Common myeloid progenitor, CD34-positive (primary cell): ENCODE results near the gene CYP4F12.
"Not testable (repeated sequence)": the region's sequence is repeated elsewhere in the genome, so short reads cannot be mapped to it uniquely, and the experiment has no call there.

Experiments
- CTCF ChIA-PET: fragments of 350-600 bp; sonication (Branson Sonifier 250); formaldehyde crosslinking; loops from one replicate; lab custom pipeline; 2021; ENCODE audit warnings: antibody characterized with exemption; lab: Charles Lee
- POLR2A ChIA-PET: fragments of 350-600 bp; sonication (Branson Sonifier 250); formaldehyde crosslinking; loops from one replicate; lab custom pipeline; 2021; ENCODE audit warnings: antibody characterized with exemption; lab: Charles Lee
- DNase-seq, 3 donors: peaks; one replicate each; pipeline versions ENCODE4 v3.0.0 to v3.0.0-alpha.2; 2013
- H3K27ac ChIP-seq, 2 experiments: 1 replicate in 1 of 2; 2 replicates in 1 of 2; pipeline ENCODE4 v1.7.0; 2013; ENCODE audit warnings: inconsistent platforms in 2 of 2, low read length in 2 of 2, mild to moderate bottlenecking in 2 of 2, low read depth in 1 of 2, moderate library complexity in 1 of 2; ENCODE audit not compliant: severe bottlenecking in 2 of 2, insufficient read depth in 1 of 2, poor library complexity in 1 of 2
- H3K27me3 ChIP-seq, 5 experiments: replicated peaks in 2 of 5; 1 replicate in 3 of 5; 2 replicates in 2 of 5; pipeline versions ENCODE4 v1.6.1 to v1.7.0; 2013; ENCODE audit warnings: low read length in 4 of 5, mild to moderate bottlenecking in 2 of 5, moderate library complexity in 2 of 5, inconsistent platforms in 1 of 5; ENCODE audit not compliant: insufficient read depth in 5 of 5, control insufficient read depth in 4 of 5
- H3K36me3 ChIP-seq, 4 experiments: 1 replicate in 2 of 4; 2 replicates in 2 of 4; pipeline versions ENCODE4 v1.6.1 to v1.7.0; 2013; ENCODE audit warnings: low read length in 3 of 4, control low read depth in 1 of 4, mild to moderate bottlenecking in 1 of 4; ENCODE audit not compliant: control insufficient read depth in 4 of 4, insufficient read depth in 4 of 4
- H3K4me1 ChIP-seq, 4 experiments: 1 replicate in 3 of 4; 2 replicates in 1 of 4; pipeline versions ENCODE4 v1.6.1 to v1.7.1; 2013; ENCODE audit warnings: low read length in 3 of 4, mild to moderate bottlenecking in 3 of 4, control low read depth in 1 of 4, inconsistent platforms in 1 of 4, moderate library complexity in 1 of 4; ENCODE audit not compliant: control insufficient read depth in 4 of 4, insufficient read depth in 4 of 4; ENCODE audit errors: control extremely low read depth in 1 of 4
- H3K4me3 ChIP-seq, 7 experiments: 1 replicate in 4 of 7; 2 replicates in 3 of 7; pipeline versions ENCODE4 v1.5.1 to v1.7.0; 2013; ENCODE audit warnings: mild to moderate bottlenecking in 7 of 7, low read length in 6 of 7, moderate library complexity in 6 of 7, inconsistent platforms in 2 of 7, low read depth in 2 of 7, control low read depth in 1 of 7; ENCODE audit not compliant: insufficient read depth in 4 of 7, control insufficient read depth in 1 of 7; ENCODE audit errors: extremely low read depth in 1 of 7
- H3K9me3 ChIP-seq, 5 experiments: 1 replicate in 4 of 5; 2 replicates in 1 of 5; pipeline versions ENCODE4 v1.6.1 to v1.7.1; 2013; ENCODE audit warnings: low read length in 4 of 5, mild to moderate bottlenecking in 2 of 5, inconsistent platforms in 1 of 5, low read depth in 1 of 5, moderate library complexity in 1 of 5; ENCODE audit not compliant: control insufficient read depth in 4 of 5, insufficient read depth in 2 of 5; ENCODE audit errors: control extremely low read depth in 1 of 5
- WGBS: methylation state at CpG from one replicate; pipeline ENCODE4 v1.1.5; 2013; ENCODE audit not compliant: insufficient coverage; 5-methylcytosine and 5-hydroxymethylcytosine counted together

The CYP4F12 gene

GRCh38 chr19:15679865-15680264 lies 7.0 kb downstream of the CYP4F12 start:
- POLR2A ChIA-PET, H3K27ac ChIP-seq: not testable (repeated sequence)

GRCh38 chr19:15680478-15681322 lies 7.8 kb downstream of the CYP4F12 start:
- Histone ChIP-seq H3K27ac (no peak overlapping the region), H3K4me1 (peaks cover 0 to 2% (median 0%) of the 10 kb centered on the region in 4 experiments), H3K27me3 (peaks cover 0 to 16% (median 2%) of the 10 kb centered on the region in 5 experiments), H3K36me3 (no peaks in the 10 kb centered on the region), H3K9me3 (no peaks in the 10 kb centered on the region), H3K4me3 (no peak overlapping the region)
- POLR2A ChIA-PET: no interaction called here
- no peak for DNase-seq
- CTCF ChIA-PET: no interaction called here
- WGBS: 68% methylated on average over 7 of the region's 8 CpGs

More at GRCh38 chr19:15679865-15680264, 7.0 kb downstream of the CYP4F12 start:
- not testable (repeated sequence) for H3K36me3 ChIP-seq, DNase-seq, H3K4me3 ChIP-seq, H3K4me1 ChIP-seq, H3K9me3 ChIP-seq
- CTCF ChIA-PET: interaction anchor here (1.1 to 1.4 kb wide), 2 partner anchors 10 to 45 kb away, joined by 3 read pairs; no protein-coding TSS in a partner anchor
- peaks cover 0 to 16% (median 2%) of the 10 kb centered on the region in 5 experiments for H3K27me3 ChIP-seq
- WGBS: 70% methylated on average over 2 of the region's 4 CpGs

GRCh38 chr19:15683411-15683810 lies 10.5 kb downstream of the CYP4F12 start:
- no peak for DNase-seq
- H3K36me3 ChIP-seq: no peaks in the 10 kb centered on the region
- no peak overlapping the region for H3K4me3 ChIP-seq
- peaks cover 0 to 21% (median 2%) of the 10 kb centered on the region in 5 experiments for H3K27me3 ChIP-seq
- H3K9me3 ChIP-seq: peaks cover 0 to 7% (median 0%) of the 10 kb centered on the region in 5 experiments
- ChIA-PET POLR2A (no interaction called here), CTCF (no interaction called here)
- H3K4me1 ChIP-seq: no peaks in the 10 kb centered on the region
- 76% methylated on average over 8 of the region's 10 CpGs for WGBS
- no peak overlapping the region for H3K27ac ChIP-seq

GRCh38 chr19:15684828-15685227 lies 11.9 kb downstream of the CYP4F12 start:
- H3K36me3 ChIP-seq: no peaks in the 10 kb centered on the region
- H3K9me3 ChIP-seq: peaks cover 0 to 8% (median 2%) of the 10 kb centered on the region in 5 experiments
- peak in 2 of 3 donors; percentile 48 to 50 for DNase-seq
- H3K4me3 ChIP-seq: no peak overlapping the region
- peaks cover 0 to 21% (median 2%) of the 10 kb centered on the region in 5 experiments for H3K27me3 ChIP-seq
- ChIA-PET POLR2A (no interaction called here), CTCF (no interaction called here)
- no peaks in the 10 kb centered on the region for H3K4me1 ChIP-seq
- H3K27ac ChIP-seq: no peak overlapping the region
- WGBS: 35% methylated on average over 9 of the region's 9 CpGs

- DNase-seq: no peak
- Histone ChIP-seq H3K9me3 (no peaks in the 10 kb centered on the region), H3K27ac (no peak overlapping the region), H3K27me3 (peaks cover 0 to 8% (median 0%) of the 10 kb centered on the region in 5 experiments), H3K4me1 (peaks cover 0 to 7% (median 2%) of the 10 kb centered on the region in 4 experiments), H3K36me3 (no peaks in the 10 kb centered on the region), H3K4me3 (no peak overlapping the region)
- 68% methylated on average over 15 of the region's 19 CpGs for WGBS
- CTCF ChIA-PET: interaction anchor here (1.0 kb wide), 1 partner anchor 9 kb away, joined by 3 read pairs; no protein-coding TSS in a partner anchor
- POLR2A ChIA-PET: no interaction called here
These were observed 23.8 kb downstream of the CYP4F12 start for GRCh38 chr19:15696654-15697194.

GRCh38 chr19:15701757-15702533 lies 29.1 kb downstream of the CYP4F12 start:
- Histone ChIP-seq H3K4me1 (peaks cover 0 to 29% (median 10%) of the 10 kb centered on the region in 4 experiments), H3K9me3 (peaks cover 0 to 4% (median 0%) of the 10 kb centered on the region in 5 experiments), H3K36me3 (no peaks in the 10 kb centered on the region), H3K27ac (no peak overlapping the region), H3K4me3 (peak overlapping the region in 1 of 7 experiments; percentile 18), H3K27me3 (peaks cover 0 to 5% (median 0%) of the 10 kb centered on the region in 5 experiments)
- ChIA-PET CTCF (interaction anchor here (1.0 to 1.8 kb wide), 2 partner anchors 37 to 67 kb away, joined by 3 to 4 read pairs; no protein-coding TSS in a partner anchor), POLR2A (no interaction called here)
- peak in 1 of 3 donors; percentile 11 for DNase-seq
- 83% methylated on average over 3 of the region's 4 CpGs for WGBS
